Astrocyte of the hippocampus (primary cell): ENCODE measurements around the gene NUMB.

Experiments
- DNase-seq: peaks from one replicate; pipeline ENCODE4 v3.0.0; 2011; ENCODE audit warnings: low read depth, low spot score

Gene NUMB

DNA sequence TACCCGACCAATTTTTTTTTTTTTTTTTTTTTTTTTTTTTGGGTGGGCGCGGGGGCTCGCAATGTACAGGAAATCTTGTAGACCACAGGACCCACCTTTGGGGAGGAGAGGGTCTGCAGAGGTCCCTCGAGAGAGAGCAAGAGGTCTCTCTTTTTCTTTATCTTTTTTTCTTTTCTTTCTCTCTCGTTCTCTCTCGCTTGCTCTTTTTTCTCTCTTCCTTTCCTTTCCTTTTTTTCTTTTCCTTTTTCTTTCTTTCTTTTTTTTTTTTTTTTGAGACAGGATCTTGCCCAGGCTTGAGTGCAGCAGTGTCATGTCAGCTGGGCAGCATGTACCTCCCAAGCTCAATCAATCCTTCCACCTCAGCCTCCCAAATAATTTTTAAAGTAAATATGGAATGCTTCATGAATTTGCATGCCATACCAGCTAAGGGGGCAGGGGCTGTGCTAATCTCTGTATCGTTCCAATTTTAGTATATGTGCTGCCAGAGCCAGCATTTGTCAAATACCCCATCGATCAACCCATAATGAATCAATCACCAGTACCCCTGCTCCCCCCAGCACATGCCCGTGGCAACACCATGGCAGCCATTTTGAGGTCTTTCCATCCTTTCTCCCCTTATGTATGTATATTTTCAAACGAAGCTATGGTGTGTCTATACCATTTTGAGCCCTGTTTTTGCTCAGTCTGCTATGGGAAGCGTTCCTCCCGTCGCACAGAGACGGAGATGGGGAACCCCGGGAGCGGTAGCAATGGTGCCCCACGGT lies 211.8 kb downstream of the NUMB start:
- DNase-seq = no peak

DNA sequence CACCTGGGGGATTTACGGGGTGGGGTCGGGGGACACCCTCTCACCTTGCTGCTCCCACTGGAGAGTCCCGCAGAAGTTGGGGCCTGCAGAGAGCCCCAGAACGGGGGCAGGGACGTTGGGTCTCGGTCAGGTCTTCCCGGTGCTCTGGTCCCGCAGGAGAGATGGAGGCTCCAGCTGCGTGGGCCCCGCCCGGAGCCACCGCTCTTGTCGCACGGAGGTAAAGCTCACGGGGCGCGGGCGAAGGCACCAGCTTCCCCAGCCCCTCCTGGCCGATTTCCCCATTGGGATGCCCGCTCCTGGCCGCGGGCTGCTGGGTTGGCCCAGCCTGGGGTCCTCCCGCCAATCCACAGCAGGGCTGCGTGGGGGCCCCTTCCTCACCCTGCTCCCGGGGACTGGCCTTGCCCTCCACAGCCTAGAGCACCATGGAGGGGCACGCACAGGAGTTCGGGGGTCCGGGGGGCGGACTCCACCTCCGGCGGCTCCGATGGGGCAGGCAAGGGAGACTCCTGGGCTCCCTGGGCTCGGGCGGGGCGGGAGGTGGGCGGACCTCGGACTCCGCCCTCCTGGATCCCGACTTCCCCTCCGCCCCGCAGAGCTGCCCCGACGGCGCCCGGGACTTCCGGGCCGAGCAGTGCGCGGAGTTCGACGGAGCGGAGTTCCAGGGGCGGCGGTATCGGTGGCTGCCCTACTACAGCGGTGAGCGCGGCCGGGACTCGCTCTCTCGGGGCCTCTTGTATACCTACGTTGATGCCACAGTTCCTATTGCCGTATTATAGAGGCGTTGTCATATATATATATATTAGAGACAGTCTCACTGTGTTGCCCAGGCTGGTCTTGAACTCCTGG lies 212.6 kb downstream of the NUMB start:
- peak; percentile 62 for DNase-seq

DNA sequence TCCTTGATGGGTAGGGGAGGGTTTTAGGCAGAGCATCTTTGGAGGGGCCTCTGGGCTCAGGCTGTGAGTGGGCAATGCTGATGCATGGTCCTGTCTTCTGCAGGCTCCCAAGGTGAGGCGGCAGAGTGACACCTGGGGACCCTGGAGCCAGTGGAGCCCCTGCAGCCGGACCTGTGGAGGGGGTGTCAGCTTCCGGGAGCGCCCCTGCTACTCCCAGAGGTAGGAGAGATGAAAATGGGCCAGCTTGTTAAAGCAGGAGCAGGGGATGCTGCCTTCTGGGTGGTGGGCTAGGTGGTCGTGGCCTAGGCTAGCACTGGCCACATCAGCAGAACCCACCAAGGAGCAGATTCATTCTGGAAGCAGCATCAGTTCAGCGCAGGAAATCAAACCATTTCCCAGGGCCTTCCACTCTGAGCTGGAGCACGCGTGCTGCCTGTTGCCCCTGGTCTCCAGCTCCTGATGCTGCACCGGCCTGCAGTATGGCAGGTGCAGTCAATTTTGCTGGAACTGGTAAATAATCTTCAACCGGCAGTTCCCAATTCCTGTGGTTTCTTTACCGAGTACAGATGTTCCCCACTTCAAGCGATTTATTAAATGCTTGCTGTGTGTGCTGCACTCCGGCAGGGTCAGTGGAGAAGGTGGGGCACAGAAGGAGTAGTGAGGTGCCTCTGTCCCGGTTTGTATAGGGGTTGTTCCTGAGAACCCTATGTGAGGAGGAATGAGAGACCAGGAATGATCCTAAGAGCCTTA lies 213.6 kb downstream of the NUMB start:
- DNase-seq = no peak

DNA sequence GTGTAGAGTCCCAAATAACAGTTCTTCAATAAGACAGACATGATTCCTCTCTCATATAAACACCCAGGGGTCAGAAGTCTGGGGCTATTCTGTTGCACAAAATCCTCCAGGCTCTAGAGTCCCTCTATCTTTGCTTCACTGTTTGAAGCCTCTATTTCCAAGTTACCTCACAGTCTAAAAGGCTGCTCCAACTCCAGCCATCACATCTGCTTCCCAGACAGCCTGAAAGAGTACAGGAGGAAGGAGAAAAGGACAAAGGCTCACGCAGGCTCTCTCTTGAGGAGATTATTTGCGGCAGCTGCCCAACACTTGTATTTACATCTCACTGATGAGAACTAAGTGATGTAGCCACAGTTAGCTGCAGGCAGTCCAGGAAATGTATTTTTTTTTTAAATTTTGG lies 214.6 kb downstream of the NUMB start:
- DNase-seq = no peak

DNA sequence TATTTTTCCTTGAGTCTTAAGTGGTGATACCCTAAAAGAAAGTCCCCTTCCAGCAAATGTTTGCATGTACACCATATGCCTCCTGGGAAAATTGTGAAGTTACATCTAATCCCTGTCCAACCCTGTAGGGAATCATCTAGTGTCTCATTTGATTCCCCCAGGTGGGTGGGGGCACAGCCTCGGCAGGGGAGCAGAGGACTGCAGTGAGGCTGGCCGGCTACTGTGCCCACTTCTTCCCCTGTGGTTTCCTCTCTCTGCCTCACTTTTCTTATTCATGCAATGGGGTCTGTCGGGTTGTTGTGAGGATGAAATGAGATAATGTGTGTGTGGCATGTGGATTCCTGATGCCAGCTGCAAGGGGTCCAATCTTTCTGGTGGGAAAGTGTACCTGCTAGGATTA lies 215.0 kb downstream of the NUMB start:
- DNase-seq = no peak

DNA sequence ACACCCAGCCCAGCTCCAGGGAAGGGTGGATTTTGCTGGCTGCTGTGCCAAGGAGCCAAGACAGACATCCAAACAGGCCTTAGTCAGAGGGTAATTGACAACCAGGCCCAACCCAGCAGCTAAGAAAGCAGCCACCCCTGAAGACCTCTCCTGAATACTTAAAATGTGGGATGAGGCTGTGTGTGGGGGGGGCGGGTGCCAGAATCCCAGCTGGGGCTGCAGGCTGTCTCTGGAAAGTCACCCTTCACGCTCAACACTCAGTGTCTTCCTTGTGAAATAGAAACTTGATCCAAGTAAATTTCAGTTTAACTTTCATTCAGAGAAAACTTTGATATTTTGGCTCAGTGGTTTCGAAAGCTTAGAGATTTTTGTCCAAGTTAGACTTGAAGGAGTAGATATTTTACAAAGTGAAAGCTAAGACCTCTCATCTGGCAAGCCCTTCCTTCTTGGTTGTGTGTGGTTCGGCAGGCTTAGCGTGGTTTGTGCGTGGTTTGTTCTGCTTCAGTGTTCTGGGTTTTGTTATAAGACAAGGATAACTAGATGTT lies 215.9 kb downstream of the NUMB start:
- DNase-seq = no peak

DNA sequence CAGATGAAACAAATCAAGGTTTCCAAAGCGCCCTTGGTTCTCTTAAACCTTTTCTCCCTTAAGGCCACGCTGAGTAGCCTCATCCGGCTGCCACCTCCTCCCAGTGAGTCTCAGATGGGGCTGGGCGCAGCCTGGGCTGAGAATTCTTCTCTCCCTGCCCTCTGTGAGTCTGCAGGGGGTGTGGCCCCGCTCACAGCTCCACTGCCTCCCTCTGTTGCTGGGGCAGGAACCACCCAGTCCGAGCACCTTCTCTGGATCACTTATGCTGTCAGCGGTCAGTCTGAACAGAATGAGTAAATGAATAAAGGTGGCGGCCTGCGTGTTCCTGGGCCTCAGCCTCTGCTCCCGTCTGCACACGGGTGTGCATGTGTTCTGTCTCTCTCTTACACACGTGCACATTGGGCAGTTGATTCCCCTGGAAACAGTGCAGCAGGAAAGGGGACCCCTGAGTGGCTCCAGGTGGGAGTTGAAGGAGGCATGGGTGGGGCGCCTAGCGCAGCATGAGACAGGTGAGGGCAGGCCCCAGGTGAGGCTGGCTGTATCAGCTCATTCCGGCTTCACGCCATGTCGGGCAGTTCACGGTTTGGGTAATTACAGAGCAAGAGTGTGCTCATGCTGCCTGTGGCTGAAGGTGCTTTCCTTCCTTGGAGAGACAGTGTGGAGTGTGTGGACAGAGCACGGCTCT lies 216.7 kb downstream of the NUMB start:
- DNase-seq = no peak

DNA sequence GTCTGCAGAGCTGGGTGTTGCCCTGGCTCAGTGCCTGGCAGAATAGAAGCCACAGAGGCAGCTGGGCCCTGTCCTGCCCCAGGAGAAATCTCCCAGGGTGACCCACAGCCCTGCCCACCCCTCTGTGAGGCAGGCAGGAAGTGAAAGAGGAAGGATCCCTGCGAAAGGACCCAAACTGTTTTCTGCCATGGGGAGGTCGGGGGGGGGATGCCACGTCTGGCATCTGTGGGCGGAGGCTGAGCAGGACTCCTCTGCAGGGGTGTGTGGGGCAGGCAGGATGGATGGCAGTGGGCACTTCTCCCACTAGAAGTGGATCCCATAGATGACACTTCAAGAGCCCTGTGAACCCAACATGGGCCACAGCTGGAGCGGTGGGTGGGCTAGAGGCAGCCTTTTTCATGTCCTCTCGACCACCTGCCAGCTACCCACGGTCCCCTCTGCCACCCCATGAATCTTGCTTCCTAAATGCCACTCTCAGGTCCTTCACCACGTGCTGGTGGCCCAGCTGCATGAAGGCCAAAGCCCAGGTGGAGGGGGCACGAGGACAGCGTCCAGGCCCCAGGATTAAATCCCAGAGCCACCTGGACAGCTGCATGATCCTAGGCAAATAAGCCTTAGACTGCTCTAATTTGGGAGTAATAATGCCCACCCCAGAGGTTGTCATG lies 217.4 kb downstream of the NUMB start:
- no peak for DNase-seq

DNA sequence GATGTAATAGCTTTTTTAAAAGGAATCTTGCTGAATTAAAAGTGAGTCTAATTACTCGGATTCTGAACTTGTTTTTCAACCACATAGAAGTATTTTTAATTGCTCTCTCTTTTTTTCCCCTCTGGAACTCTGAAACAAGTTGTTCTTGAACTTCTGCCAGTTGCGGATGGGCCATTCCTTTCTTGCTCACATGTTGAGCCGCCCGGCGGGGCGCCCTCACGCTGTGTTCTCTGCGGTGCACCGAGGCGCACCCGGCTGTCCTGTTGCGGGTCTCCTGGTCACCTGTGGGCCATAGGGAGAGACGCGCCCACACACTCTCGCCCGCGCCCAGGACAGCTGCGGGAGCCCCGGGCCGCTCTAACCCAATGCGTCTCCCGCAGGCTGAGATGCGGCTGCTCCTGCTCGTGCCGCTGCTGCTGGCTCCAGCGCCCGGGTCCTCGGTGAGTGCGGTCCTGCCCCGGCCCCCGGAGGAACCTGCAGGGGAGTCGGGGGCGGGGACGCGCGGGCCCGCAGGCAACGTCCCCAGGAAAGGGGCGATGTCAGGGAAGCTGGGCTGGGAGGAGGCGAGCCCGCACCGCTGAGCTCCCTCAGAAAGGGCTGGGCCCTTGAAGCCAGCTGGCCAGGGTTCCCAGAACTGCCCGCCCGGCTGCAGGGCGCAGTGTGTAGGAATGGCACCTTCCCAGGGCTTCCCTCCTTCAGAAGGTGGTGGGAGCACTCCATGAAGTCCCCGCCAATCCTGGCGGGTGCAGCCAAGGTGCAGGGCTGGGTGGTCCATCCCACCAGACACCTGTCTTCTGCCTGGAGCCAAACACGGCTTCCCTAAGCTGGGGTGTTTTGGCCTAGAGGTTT lies 218.7 kb downstream of the NUMB start:
- peak; percentile 89 for DNase-seq

DNA sequence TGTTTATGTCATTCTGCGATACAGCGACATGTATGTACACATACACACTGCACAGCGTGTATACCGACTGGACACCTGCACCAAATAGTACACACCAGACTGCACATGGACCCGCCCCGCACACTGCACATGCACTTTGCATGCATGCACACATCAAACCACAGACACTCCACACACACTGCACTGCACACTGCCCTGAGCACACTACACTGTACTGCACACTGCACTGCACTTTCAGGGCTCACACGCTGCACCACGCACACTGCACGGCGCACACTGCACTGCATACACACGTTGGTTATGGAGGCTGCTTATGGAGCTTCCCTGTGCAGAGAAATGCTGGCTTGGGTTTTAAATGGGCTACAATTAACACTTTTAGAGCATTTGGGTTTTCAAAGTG lies 219.4 kb downstream of the NUMB start:
- no peak for DNase-seq

DNA sequence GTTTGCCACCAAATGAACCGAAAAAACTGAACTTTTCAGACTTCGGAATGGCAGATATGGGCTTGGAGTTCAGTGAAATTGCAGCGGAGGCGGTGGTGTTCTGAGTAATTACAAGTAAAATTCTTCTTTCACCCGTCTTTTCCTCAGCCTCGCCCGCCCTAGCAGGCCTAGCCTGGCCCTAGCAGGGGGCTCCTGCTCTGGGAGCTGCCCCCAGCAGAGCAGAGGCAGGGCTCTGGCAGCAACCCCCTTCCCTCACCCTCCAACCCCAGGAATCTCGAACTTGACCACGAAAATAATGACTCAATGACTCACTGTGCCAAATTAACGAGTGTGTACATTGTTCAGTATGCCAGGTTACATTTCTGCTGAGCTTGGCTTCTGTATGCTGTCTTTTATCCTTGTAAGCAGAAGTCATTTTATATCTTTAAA lies 219.9 kb downstream of the NUMB start:
- peak; percentile 94 for DNase-seq

DNA sequence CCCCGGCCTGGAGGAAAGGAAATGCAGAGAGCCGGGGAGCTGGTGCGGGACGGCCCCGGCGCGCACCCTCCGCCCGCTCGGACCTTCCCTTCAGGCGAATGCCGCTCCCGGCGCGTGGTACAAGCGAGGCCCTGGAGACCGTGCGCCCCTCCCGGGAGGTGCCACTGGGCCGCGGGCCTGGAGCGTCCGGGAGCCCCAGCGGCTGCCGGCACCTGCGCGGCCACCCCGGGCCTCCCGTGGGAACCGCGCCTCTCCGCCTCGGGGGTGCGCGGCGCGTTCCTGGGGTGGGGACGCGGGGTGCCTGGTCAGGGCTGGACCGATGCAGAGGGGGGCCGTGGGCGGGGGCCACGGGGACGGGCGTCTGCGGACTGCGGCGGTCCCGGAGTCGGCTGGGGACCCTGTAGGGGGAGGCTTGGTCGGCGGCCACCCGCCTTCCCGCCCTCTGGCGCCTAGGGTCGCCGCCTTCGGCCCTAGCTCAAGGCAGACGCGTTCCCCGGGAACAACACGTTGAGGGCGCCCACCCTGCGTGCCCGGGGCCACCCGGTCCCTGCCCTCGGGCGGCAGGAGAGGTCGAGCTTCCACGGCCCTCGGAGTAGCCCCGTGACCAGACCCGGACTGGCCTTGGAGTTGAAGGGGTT lies 220.4 kb downstream of the NUMB start:
- peak; percentile 59 for DNase-seq

DNA sequence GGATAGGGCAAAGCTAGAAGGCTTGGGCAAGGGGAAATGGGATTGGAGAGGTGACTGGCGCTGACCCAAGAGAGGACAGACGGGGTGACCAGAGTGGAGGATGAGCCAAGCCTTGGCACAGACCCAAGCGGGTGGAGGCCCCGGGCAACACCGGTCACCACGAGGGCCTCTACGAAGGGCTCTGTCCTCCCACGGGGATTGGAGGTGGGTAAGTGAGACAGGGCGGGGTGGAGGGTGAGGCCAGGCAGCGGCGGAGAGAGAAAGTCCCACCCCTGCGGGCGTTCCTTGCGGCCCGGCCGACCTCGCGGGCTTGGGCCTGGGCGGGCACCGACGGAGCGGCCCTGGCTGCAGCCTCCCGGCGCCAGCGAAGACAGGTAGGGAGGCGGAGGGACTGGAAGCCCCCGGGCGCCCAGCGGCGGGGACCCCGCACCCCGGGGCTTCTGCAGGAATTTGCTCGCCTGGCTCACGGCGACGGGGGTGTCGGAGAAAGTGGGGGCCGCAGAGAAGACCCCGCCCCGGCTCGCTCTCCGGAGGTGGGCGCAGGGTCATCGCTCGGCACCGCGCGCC lies 221.0 kb downstream of the NUMB start, which contains the start of gene PAPLN:
PAPLN (plus strand) TSS at position 288 of the 567 bp plus-strand sequence. CDS start 2,273 bp downstream, outside the sequence.
- DNase-seq = peak; percentile 54

DNA sequence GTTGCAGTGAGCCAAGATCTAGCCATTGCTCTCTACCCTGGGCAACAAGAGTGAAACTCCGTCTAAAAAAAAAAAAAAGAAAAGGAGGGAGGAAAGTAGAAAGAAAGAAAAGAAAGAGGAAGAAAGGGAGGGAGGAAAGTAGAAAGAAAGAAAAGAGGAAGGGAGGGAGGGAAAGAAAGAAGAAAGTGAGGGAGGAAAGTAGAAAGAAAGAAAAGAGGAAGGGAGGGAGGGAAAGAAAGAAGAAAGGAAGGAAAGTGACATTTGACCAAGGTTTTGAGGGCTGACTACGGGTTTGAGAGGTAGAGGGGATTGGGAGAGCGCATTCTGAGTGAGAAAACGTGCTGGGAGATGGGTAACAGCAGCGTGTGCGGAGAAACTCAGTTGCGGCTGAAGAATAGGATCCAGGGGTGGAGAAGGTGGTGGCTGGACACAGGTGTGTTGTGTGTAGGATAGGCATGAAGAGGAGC lies 221.6 kb downstream of the NUMB start:
- no peak for DNase-seq

DNA sequence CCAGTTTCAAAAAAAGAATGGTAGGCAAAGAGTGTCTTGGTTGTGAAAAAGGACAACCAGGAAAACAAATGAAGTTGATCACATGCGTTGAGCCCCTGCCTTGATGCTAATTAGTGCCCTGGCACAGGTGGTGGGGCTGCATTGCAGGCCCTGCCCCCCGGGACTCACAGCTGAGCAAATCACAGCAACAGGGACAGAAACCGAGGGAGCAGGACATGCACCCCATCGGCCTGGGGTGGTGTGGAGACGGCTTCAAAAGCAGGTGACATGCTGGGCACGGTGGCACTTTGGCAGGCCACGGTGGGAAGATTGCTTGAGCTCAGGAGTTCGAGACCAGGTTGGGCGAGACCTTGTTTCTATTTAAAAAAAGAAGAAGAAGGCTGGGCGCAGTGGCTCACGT lies 222.2 kb downstream of the NUMB start:
- DNase-seq = no peak

DNA sequence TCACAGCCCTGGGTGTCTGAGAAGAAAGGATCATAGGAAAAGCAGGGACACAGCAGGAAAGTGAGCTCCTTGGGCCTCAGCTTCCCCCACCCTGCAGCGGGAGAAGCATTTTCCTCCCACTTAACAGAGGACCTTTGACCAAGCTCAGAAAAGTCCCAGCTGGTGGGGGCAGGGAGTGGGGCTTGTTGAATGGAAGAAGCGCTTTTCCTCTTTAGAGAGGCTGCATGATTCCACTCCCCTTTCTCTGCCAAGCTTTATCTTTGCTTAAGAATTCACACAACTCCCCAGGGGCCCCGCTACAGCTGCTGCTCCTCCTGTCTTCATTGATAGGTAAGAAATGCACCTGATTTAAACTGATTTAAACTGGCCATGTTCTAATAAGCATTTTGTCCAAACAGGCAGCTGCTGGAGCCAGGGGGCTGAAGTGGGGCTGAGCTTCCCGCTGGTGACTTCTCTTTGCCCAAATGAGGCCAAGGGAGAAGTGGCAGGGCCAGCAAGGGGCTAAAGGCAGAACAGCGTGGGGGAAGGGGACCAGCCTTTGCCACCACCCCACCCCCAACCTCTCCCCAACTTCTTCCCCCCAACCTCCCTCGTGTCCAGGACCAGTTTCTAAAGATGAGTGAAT lies 222.7 kb downstream of the NUMB start:
- DNase-seq = no peak

DNA sequence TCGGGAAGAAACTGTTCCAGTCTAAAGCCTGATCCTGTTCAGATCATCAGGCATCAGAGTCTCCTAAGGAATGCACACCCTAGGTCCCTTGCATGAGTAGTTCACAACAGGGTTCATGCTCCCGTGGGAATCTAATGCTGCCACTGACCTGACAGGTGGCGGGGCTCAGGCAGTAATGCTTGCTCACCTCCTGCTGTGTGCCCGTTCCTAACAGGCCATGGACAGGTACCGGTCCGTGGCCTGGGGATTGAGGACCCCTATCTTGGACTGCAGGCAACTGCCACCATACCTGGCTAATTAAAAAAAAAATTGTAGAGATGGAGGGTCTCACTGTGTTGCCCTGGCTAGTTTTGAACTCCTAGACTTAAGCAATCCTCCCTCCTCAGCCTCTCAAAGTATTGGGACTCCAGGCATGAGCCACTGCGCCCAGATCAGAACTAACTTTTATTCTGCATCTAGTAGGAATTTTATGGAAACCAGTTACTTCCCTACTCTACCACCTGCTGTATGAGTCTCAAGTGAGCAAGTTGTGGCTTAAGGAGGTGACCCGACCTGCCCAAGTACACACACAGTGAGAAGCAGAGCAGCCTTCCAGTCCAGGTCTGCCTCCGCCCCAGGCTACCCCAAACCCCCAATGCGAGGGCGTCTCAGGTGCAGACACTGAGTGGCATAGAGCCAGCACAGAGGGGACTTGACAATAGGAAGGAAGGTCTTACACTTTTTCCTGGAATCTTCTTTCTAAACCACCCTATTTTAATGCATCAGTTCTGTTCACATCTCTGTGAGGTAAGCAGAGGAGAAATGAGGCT lies 223.6 kb downstream of the NUMB start:
- DNase-seq = no peak
